NB4 (cell line): ENCODE results near the gene ATP4B.

Experiments used
- MAX ChIP-seq: IDR thresholded peaks from 2 replicates; pipeline ENCODE4 v1.6.1; 2011; ENCODE audit warnings: low read depth, low read length
- TF ChIP-seq, protein P1 (sequence below): IDR thresholded peaks from one replicate; pipeline ENCODE4 v1.5.1; 2012; ENCODE audit warnings: low read depth, low read length

GRCh38 chr13:113665597-113666328 is 7.8 kb upstream of the ATP4B start:
- TF ChIP-seq, protein P1, sequence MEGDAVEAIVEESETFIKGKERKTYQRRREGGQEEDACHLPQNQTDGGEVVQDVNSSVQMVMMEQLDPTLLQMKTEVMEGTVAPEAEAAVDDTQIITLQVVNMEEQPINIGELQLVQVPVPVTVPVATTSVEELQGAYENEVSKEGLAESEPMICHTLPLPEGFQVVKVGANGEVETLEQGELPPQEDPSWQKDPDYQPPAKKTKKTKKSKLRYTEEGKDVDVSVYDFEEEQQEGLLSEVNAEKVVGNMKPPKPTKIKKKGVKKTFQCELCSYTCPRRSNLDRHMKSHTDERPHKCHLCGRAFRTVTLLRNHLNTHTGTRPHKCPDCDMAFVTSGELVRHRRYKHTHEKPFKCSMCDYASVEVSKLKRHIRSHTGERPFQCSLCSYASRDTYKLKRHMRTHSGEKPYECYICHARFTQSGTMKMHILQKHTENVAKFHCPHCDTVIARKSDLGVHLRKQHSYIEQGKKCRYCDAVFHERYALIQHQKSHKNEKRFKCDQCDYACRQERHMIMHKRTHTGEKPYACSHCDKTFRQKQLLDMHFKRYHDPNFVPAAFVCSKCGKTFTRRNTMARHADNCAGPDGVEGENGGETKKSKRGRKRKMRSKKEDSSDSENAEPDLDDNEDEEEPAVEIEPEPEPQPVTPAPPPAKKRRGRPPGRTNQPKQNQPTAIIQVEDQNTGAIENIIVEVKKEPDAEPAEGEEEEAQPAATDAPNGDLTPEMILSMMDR, result no peak
- no peak for TF ChIP-seq MAX
